Right ventricle myocardium superior (tissue), 1 donor: ENCODE measurements around the gene ZBTB39. TPM values are rescaled to one million over a fixed set of nuclear protein-coding genes. Genes with fewer than 3 reads are reported as not detected.
"Not testable (repeated sequence)": the region's sequence is repeated elsewhere in the genome, so short reads cannot be mapped to it uniquely, and the experiment has no call there.

Experiments
- ATAC-seq: fragments of 200-7000 bp; cut with Tn5 transposase; one replicate; pipeline ENCODE4 v1.9.1; 2020; ENCODE audit warnings: mild to moderate bottlenecking; ENCODE audit not compliant: poor library complexity
- DNase-seq: peaks from one replicate; pipeline ENCODE4 v3.0.0-alpha.2; 2020
- intact Hi-C: fragments of 100-400 bp; cut with DNase I; formaldehyde crosslinking; loops from one replicate; pipeline ENCODE4 v1.11.2; 2022
- total RNA-seq: library from RNA; stranded (reverse); fragmentation: NEBNext Ultra II Directional; extraction: Animal tissue kit (Norgen Biotek cat#: 25700); gene quantifications from one replicate; pipeline ENCODE4 v1.2.1, GENCODE V29; 2021
- donor health status: DM: no; HTN: yes; CAD: no; lungs with severe emphysema.

The ZBTB39 gene
- total RNA-seq, 1 donor from 2014 or later = 3.0 TPM

GRCh38 chr12:56989861-56990610, 16.3 kb downstream of the ZBTB39 start:
- intact Hi-C loops = no loop called here
- no peak for ATAC-seq
- DNase-seq = no peak

GRCh38 chr12:56988207-56988739, 18.1 kb downstream of the ZBTB39 start:
- ATAC-seq (peak; percentile 86), DNase-seq (no peak)
- intact Hi-C loops = no loop called here

GRCh38 chr12:56987551-56988053, 18.7 kb downstream of the ZBTB39 start:
- intact Hi-C loops = loop anchor here (2.0 kb wide), 1 partner anchor 225 kb away; the partner anchor contains the start of gene HSD17B6
- ATAC-seq (peak; percentile 94), DNase-seq (peak; percentile 89)

GRCh38 chr12:56987011-56987410, 19.3 kb downstream of the ZBTB39 start:
- no peak for ATAC-seq
- intact Hi-C loops = loop anchor here (2.0 kb wide), 1 partner anchor 224 kb away; the partner anchor contains the start of gene HSD17B6
- no peak for DNase-seq

- not testable (repeated sequence) for ATAC-seq, DNase-seq
- intact Hi-C loops = loop anchor here (2.0 kb wide), 1 partner anchor 223 kb away; the partner anchor contains the start of gene HSD17B6
These were observed 20.6 kb downstream of the ZBTB39 start for GRCh38 chr12:56985714-56986113.

DNA sequence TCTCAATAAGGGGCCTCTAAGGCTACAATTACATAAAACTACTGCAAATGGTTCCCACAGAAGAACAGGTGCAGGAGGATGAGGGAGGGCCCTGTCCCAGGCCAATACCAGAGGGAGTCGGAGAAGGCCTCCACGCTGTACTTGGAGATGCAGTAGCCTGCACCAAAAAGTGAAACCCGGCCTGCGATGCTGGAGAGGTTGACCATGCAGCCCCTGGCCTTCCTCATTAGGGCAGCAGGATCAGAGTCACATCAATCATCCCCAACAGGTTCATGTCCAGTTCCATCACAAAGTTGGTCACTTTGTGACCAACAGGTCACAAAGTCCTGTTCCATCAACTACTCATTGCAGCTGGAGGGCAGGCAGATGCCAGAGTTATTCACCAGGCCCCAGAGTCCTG, 23.0 kb downstream of the ZBTB39 start:
- intact Hi-C loops = no loop called here
- ATAC-seq = no peak

GRCh38 chr12:56982578-56983236, 23.6 kb downstream of the ZBTB39 start:
- ATAC-seq, intact Hi-C loops, DNase-seq: not testable (repeated sequence)

More for the DNA sequence above, 23.0 kb downstream of the ZBTB39 start:
- no peak for DNase-seq

DNA sequence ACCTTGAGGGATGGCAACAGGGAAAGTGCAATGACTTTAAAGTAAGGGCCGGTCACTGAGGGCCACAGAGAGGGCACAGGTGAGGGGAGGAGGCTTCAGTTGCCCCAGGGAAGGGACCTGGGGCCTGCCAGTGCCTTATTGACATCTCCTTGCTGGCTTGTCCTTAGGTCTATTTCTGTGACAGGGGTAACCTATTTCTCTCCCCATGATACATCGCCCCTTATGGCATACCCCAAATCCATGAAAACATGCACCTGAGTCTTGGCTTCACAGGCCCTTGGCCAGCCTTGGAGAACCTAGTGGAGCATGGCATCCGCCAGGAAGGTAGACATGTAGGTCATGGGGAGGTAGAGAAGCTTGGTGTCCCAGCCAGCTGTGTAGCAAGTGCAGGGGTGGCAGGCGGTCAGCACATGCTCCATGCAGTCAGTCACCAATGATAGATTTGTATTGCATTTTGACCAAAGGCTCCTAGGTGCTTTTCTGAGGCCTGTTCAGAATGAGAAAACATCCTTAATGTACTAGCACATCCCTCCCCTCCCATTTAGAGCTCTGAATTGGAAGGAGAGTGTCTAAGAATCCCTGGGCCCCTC, 25.3 kb downstream of the ZBTB39 start:
- intact Hi-C loops = no loop called here
- DNase-seq (no peak), ATAC-seq (no peak)

DNA sequence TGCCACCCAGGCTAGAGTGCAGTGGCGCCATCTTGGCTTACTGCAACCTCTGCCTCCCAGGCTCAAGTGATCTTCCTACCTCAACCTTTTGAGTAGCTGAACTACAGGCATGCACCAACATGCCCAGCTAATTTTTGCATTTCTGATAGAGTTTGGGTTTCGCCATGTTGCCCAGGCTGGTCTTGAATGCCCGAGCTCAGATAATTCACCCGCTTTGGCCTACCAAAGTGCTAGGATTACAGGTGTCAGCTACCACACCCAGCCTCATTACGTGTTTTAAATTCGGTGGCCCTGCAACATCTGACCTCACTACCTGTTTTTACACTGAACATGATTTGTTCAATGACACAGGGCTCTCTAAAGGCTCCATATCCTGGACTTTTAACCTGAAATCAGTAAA, 26.1 kb downstream of the ZBTB39 start:
- no peak for DNase-seq
- intact Hi-C loops = no loop called here
- ATAC-seq = no peak

GRCh38 chr12:56979628-56980027, 26.7 kb downstream of the ZBTB39 start:
- intact Hi-C loops = no loop called here
- DNase-seq = no peak
- ATAC-seq = no peak

DNA sequence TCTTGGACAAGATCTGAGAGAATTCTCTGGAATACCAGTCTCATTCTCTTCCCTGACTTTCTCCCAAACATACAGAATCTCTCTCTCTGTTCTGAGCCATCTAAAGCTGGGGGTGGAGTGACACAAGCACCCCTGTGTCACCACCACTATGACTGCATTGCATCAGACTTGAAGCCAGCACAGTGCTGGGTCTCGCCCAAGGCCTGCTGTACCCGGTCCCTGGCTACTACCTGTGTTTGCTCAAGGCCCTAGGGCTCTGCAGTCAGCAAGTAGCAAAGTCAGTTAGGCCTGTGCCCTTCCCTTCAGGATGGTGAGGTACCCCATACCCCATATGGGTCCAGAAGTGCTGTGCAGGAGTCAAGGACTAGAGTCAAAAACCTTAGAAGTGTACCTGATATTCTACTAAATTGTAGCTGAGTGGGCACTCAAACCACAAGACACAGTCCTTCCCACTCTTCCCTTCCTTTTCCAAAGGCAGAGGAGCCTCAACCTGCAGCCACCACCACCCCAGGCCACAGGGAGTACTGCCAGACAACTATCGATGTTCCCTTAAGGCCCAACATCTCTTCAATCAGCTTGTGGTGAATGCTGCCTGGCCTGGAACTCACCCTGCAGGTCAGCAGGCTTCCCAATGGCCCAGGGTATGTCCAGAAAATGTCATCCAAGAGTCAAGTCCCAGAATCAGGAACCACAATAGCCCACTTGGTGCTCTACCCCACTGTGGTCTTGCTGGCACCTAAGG, 27.8 kb downstream of the ZBTB39 start:
- intact Hi-C loops = no loop called here
- ATAC-seq (no peak), DNase-seq (no peak)

- DNase-seq, intact Hi-C loops, ATAC-seq: not testable (repeated sequence)
These were observed 29.0 kb downstream of the ZBTB39 start for GRCh38 chr12:56977361-56977760.

- ATAC-seq, DNase-seq, intact Hi-C loops: not testable (repeated sequence)
These were observed 32.1 kb downstream of the ZBTB39 start for GRCh38 chr12:56974224-56974623.

- ATAC-seq, intact Hi-C loops: not testable (repeated sequence)
These were observed 37.4 kb downstream of the ZBTB39 start for GRCh38 chr12:56968910-56969309.

GRCh38 chr12:56965997-56966642, 40.2 kb downstream of the ZBTB39 start:
- intact Hi-C loops, ATAC-seq, DNase-seq: not testable (repeated sequence)

More at GRCh38 chr12:56968910-56969309, 37.4 kb downstream of the ZBTB39 start:
- not testable (repeated sequence) for DNase-seq

DNA sequence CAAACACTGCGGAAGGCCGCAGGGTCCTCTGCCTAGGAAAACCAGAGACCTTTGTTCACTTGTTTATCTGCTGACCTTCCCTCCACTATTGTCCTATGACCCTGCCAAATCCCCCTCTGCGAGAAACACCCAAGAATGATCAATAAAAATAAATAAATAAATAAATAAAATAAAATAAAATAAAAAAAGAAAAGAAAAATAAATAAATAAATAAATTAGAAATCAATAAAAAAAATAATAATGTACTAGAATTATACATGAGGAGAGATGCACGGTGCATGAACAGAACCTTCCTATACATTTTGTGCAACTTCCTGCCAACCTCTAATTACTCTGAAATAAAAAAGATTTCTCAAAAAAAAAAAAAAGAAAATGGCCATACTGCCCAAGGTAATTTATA, 41.2 kb downstream of the ZBTB39 start:
- ATAC-seq, intact Hi-C loops, DNase-seq: not testable (repeated sequence)

DNA sequence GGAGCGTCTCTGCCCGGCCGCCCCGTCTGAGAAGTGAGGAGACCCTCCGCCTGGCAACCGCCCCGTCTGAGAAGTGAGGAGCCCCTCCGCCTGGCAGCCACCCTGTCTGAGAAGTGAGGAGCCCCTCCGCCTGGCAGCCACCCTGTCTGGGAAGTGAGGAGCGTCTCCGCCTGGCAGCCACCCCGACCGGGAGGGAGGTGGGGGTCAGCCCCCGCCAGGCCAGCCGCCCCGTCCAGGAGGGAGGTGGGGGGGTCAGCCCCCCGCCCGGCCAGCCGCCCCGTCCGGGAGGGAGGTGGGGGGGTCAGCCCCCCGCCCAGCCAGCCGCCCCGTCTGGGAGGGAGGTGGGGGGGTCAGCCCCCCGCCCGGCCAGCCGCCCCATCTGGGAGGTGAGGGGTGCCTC, 42.8 kb downstream of the ZBTB39 start:
- intact Hi-C loops, DNase-seq, ATAC-seq: not testable (repeated sequence)

GRCh38 chr12:56962247-56962646, 44.1 kb downstream of the ZBTB39 start:
- DNase-seq, intact Hi-C loops, ATAC-seq: not testable (repeated sequence)
